BE2C (cell line): ENCODE measurements around the gene NMNAT3.

Experiments used
- DNase-seq: peaks from one replicate; pipeline ENCODE4 v3.0.0-alpha.2; 2020
- H3K27me3 ChIP-seq: fragments of 250-450 bp; sonication (Bioruptor Pico); 2 replicates; pipeline ENCODE4 v1.5.1; 2020; ENCODE audit warnings: mild to moderate bottlenecking
- H3K36me3 ChIP-seq: fragments of 250-450 bp; sonication (Bioruptor Pico); 2 replicates; pipeline ENCODE4 v1.5.1; 2020; ENCODE audit warnings: mild to moderate bottlenecking
- H3K4me1 ChIP-seq: fragments of 250-450 bp; sonication (Bioruptor Pico); 2 replicates; pipeline ENCODE4 v1.5.1; 2020
- H3K4me3 ChIP-seq: 2 replicates; pipeline ENCODE4 v1.5.1; 2011; ENCODE audit warnings: low read depth, low read length
- H3K9me3 ChIP-seq: fragments of 250-450 bp; sonication (Bioruptor Pico); 2 replicates; pipeline ENCODE4 v1.5.1; 2020
- CTCF ChIP-seq: IDR thresholded peaks from 2 replicates; pipeline ENCODE4 v1.5.1; 2012; ENCODE audit warnings: mild to moderate bottlenecking, low read depth, low read length

Gene NMNAT3

GRCh38 chr3:139630542-139630941, 47.2 kb downstream of the NMNAT3 start:
- no peak overlapping the region for H3K4me3 ChIP-seq
- no peak for TF ChIP-seq CTCF
- no peaks in the 10 kb centered on the region for H3K27me3 ChIP-seq
- no peaks in the 10 kb centered on the region for H3K4me1 ChIP-seq
- no peaks in the 10 kb centered on the region for H3K9me3 ChIP-seq
- H3K36me3 ChIP-seq: no peaks in the 10 kb centered on the region
- no peak for DNase-seq

- H3K4me3 ChIP-seq: no peak overlapping the region
- DNase-seq: peak; percentile 48
- no peaks in the 10 kb centered on the region for H3K4me1 ChIP-seq
- TF ChIP-seq CTCF: peak; percentile 73
- no peaks in the 10 kb centered on the region for H3K9me3 ChIP-seq
- no peaks in the 10 kb centered on the region for H3K27me3 ChIP-seq
- H3K36me3 ChIP-seq: no peaks in the 10 kb centered on the region
Observed at GRCh38 chr3:139629033-139629432, 48.7 kb downstream of the NMNAT3 start.

- Histone ChIP-seq H3K27me3 (no peaks in the 10 kb centered on the region), H3K4me3 (no peak overlapping the region), H3K36me3 (no peaks in the 10 kb centered on the region), H3K9me3 (no peaks in the 10 kb centered on the region), H3K4me1 (no peaks in the 10 kb centered on the region)
- DNase-seq: no peak
- no peak for TF ChIP-seq CTCF
Observed at GRCh38 chr3:139627759-139628158, 50.0 kb downstream of the NMNAT3 start.

- no peak for TF ChIP-seq CTCF
- H3K36me3 ChIP-seq: no peaks in the 10 kb centered on the region
- DNase-seq: no peak
- no peak overlapping the region for H3K4me3 ChIP-seq
- H3K27me3 ChIP-seq: no peaks in the 10 kb centered on the region; the same call in 1 of the 2 replicates
- no peaks in the 10 kb centered on the region for H3K4me1 ChIP-seq
- no peaks in the 10 kb centered on the region for H3K9me3 ChIP-seq
Observed at GRCh38 chr3:139620438-139620837, 57.3 kb downstream of the NMNAT3 start.

- DNase-seq: no peak
- TF ChIP-seq CTCF: no peak
Observed at GRCh38 chr3:139619484-139619883, 58.3 kb downstream of the NMNAT3 start.

GRCh38 chr3:139617672-139618268, 60.0 kb downstream of the NMNAT3 start:
- no peak for TF ChIP-seq CTCF
- H3K9me3 ChIP-seq: no peaks in the 10 kb centered on the region
- no peak overlapping the region for H3K4me3 ChIP-seq
- no peaks in the 10 kb centered on the region; the same call in 1 of the 2 replicates for H3K27me3 ChIP-seq
- no peaks in the 10 kb centered on the region for H3K4me1 ChIP-seq
- no peak for DNase-seq
- H3K36me3 ChIP-seq: no peaks in the 10 kb centered on the region

More at GRCh38 chr3:139619484-139619883, 58.3 kb downstream of the NMNAT3 start:
- no peak overlapping the region for H3K4me3 ChIP-seq
- no peaks in the 10 kb centered on the region for H3K4me1 ChIP-seq
- H3K9me3 ChIP-seq: no peaks in the 10 kb centered on the region
- H3K27me3 ChIP-seq: no peaks in the 10 kb centered on the region; the same call in 1 of the 2 replicates
- no peaks in the 10 kb centered on the region for H3K36me3 ChIP-seq
